HEK293 (cell line): ENCODE data around the gene PPP2R5D.

Experiments used
- CTCF ChIA-PET: fragments of 350-600 bp; formaldehyde crosslinking; extraction: SDS; loops from one replicate; lab custom pipeline; 2021; ENCODE audit warnings: antibody characterized with exemption; lab: Yijun Ruan, JAX
- POLR2A ChIA-PET: fragments of 300-600 bp; formaldehyde crosslinking; extraction: SDS; loops from one replicate; lab custom pipeline; 2020; ENCODE audit warnings: antibody characterized with exemption, inconsistent platforms; lab: Yijun Ruan, JAX
- H3K27ac ChIP-seq: fragments of 200-500 bp; sonication (Bioruptor generic); 2 replicates; pipeline ENCODE4 v1.5.1; 2014; ENCODE audit warnings: low read depth, low read length, control low read depth, inconsistent platforms; ENCODE audit errors: extremely low read depth
- H3K36me3 ChIP-seq, 2 experiments: fragments of 200-500 bp in 1 of 2; sonication (Bioruptor generic) in 1 of 2; 1 replicate in 1 of 2; 2 replicates in 1 of 2; pipeline ENCODE4 v1.5.1; 2014 to 2017; ENCODE audit warnings: inconsistent platforms in 2 of 2, low read length in 2 of 2; ENCODE audit not compliant: control insufficient read depth in 2 of 2, insufficient read depth in 1 of 2
- H3K4me1 ChIP-seq: fragments of 200-500 bp; sonication (Bioruptor generic); 2 replicates; pipeline ENCODE4 v1.5.1; 2014; ENCODE audit warnings: mild to moderate bottlenecking, low read length, inconsistent platforms; ENCODE audit not compliant: control insufficient read depth, insufficient read depth
- H3K4me3 ChIP-seq: 2 replicates; pipeline ENCODE4 v1.5.1; 2011; ENCODE audit warnings: low read depth, mild to moderate bottlenecking, control low read depth, low read length, moderate library complexity
- H3K9me3 ChIP-seq: fragments of 200-500 bp; sonication (Bioruptor generic); 2 replicates; pipeline ENCODE4 v1.5.1; 2014; ENCODE audit warnings: low read depth, low read length, inconsistent platforms; ENCODE audit not compliant: control insufficient read depth, insufficient read depth
- EGR2 ChIP-seq: fragments of 450-650 bp; formaldehyde crosslinking; IDR thresholded peaks from 2 replicates; pipeline ENCODE4 v1.5.1; 2016; ENCODE audit warnings: low read depth, missing biosample characterization, missing genetic modification characterization
- HOXC10 ChIP-seq: sonication (generic); formaldehyde crosslinking; IDR thresholded peaks from 2 replicates; pipeline ENCODE4 v1.8.1; 2023; ENCODE audit warnings: mild to moderate bottlenecking, missing genetic modification reagents
- HOXD13 ChIP-seq: sonication (generic); formaldehyde crosslinking; IDR thresholded peaks from 2 replicates; pipeline ENCODE4 v1.8.0; 2022; ENCODE audit warnings: missing genetic modification reagents, borderline replicate concordance
- RBAK ChIP-seq: fragments of 450-650 bp; formaldehyde crosslinking; IDR thresholded peaks from 2 replicates; pipeline ENCODE4 v1.5.1; 2016; ENCODE audit warnings: missing biosample characterization, missing genetic modification characterization
- ZBTB17 ChIP-seq: fragments of 450-650 bp; formaldehyde crosslinking; IDR thresholded peaks from 2 replicates; pipeline ENCODE4 v1.5.1; 2016; ENCODE audit warnings: missing biosample characterization, missing genetic modification characterization
- ZFHX2 ChIP-seq: fragments of 450-650 bp; formaldehyde crosslinking; conservative IDR thresholded peaks from 2 replicates; pipeline ENCODE4 v1.5.1; 2016; ENCODE audit warnings: missing biosample characterization, missing genetic modification characterization
- ZNF174 ChIP-seq: fragments of 450-650 bp; formaldehyde crosslinking; IDR thresholded peaks from 2 replicates; pipeline ENCODE4 v1.5.0; 2017; ENCODE audit warnings: missing biosample characterization, mild to moderate bottlenecking, missing genetic modification characterization
- ZNF175 ChIP-seq: fragments of 450-650 bp; formaldehyde crosslinking; IDR thresholded peaks from 2 replicates; pipeline ENCODE4 v1.5.1; 2016; ENCODE audit warnings: missing biosample characterization, missing genetic modification characterization
- ZNF335 ChIP-seq: fragments of 450-650 bp; formaldehyde crosslinking; conservative IDR thresholded peaks from 2 replicates; pipeline ENCODE4 v1.5.1; 2016; ENCODE audit warnings: missing biosample characterization, missing genetic modification characterization
- ZNF529 ChIP-seq: fragments of 450-650 bp; formaldehyde crosslinking; IDR thresholded peaks from 2 replicates; pipeline ENCODE4 v1.5.1; 2017; ENCODE audit warnings: missing genetic modification characterization, missing biosample characterization; ENCODE audit not compliant: insufficient replicate concordance
- ZNF76 ChIP-seq: fragments of 450-650 bp; formaldehyde crosslinking; IDR thresholded peaks from 2 replicates; pipeline ENCODE4; 2016; ENCODE audit warnings: low read depth, missing biosample characterization, missing genetic modification characterization, borderline replicate concordance
- ZNF792 ChIP-seq: fragments of 450-650 bp; formaldehyde crosslinking; IDR thresholded peaks from 2 replicates; pipeline ENCODE4 v1.5.1; 2016; ENCODE audit warnings: missing biosample characterization, missing genetic modification characterization
- TF ChIP-seq, protein P1 (sequence below): fragments of 450-650 bp; formaldehyde crosslinking; IDR thresholded peaks from 2 replicates; pipeline ENCODE4 v1.5.1; 2016; ENCODE audit warnings: missing biosample characterization, missing genetic modification characterization, low read depth
- TF ChIP-seq, protein P2 (sequence below): fragments of 450-650 bp; formaldehyde crosslinking; IDR thresholded peaks from 2 replicates; pipeline ENCODE4 v1.5.1; 2017; ENCODE audit warnings: missing biosample characterization, missing genetic modification characterization
- TF ChIP-seq, protein P3 (sequence below): fragments of 450-650 bp; formaldehyde crosslinking; IDR thresholded peaks from 2 replicates; pipeline ENCODE4; 2016; ENCODE audit warnings: missing biosample characterization, missing genetic modification characterization
- TF ChIP-seq, protein P4 (sequence below): fragments of 450-650 bp; formaldehyde crosslinking; optimal IDR thresholded peaks from 2 replicates; pipeline ENCODE3; 2016; ENCODE audit warnings: missing biosample characterization, mild to moderate bottlenecking, missing genetic modification characterization
- TF ChIP-seq, protein P5 (sequence below): fragments of 450-650 bp; formaldehyde crosslinking; IDR thresholded peaks from 2 replicates; pipeline ENCODE4 v1.5.1; 2016; ENCODE audit warnings: missing biosample characterization, missing genetic modification characterization
- TF ChIP-seq, protein P6 (sequence below): fragments of 450-650 bp; formaldehyde crosslinking; IDR thresholded peaks from 2 replicates; pipeline ENCODE4 v1.5.1; 2017; ENCODE audit warnings: missing biosample characterization, mild to moderate bottlenecking, missing genetic modification characterization, moderate library complexity

PPP2R5D gene

DNA sequence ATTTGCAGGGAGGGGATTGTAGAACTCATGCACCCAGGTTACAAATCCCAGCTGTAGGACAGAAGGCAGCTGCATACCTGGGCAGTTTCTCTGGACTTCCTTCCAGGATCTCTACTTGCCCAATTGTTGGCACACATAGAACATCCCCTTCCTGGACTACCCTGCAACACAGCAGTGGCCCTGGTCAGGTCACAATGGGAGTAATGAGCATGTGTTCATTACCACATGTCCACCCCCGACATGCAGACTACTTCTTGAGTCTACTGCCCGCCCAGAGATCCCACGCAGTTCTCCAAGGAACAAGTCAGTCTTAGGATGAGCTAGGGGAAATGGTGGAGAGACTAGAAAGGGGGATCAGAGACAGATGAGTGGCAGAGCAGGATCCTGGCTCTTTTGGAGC lies 10.4 kb upstream of the PPP2R5D start:
- peaks cover 12 to 18% of the 10 kb centered on the region in 2 experiments; a peak in 2 of 3 replicates for H3K36me3 ChIP-seq
- ChIA-PET CTCF (interaction anchor here (0.8 to 3.2 kb wide), 4 partner anchors 10 to 170 kb away, joined by 3 to 20 read pairs (median 3); no protein-coding TSS in a partner anchor), POLR2A (interaction anchor here (0.5 to 3.2 kb wide), 4 partner anchors 10 to 247 kb away, joined by 3 to 29 read pairs (median 7); partner anchors contain the start of genes CNPY3 and PPP2R5D)
- TF ChIP-seq, protein P1, sequence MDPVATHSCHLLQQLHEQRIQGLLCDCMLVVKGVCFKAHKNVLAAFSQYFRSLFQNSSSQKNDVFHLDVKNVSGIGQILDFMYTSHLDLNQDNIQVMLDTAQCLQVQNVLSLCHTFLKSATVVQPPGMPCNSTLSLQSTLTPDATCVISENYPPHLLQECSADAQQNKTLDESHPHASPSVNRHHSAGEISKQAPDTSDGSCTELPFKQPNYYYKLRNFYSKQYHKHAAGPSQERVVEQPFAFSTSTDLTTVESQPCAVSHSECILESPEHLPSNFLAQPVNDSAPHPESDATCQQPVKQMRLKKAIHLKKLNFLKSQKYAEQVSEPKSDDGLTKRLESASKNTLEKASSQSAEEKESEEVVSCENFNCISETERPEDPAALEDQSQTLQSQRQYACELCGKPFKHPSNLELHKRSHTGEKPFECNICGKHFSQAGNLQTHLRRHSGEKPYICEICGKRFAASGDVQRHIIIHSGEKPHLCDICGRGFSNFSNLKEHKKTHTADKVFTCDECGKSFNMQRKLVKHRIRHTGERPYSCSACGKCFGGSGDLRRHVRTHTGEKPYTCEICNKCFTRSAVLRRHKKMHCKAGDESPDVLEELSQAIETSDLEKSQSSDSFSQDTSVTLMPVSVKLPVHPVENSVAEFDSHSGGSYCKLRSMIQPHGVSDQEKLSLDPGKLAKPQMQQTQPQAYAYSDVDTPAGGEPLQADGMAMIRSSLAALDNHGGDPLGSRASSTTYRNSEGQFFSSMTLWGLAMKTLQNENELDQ (tag by site-specific recombination): no peak
- TF ChIP-seq EGR2 (tag by site-specific recombination): peak; percentile 40; the same call in 1 of the 2 replicates
- H3K9me3 ChIP-seq: no peaks in the 10 kb centered on the region
- H3K4me3 ChIP-seq: no peak overlapping the region
- H3K27ac ChIP-seq: no peak overlapping the region
- no peaks in the 10 kb centered on the region for H3K4me1 ChIP-seq

DNA sequence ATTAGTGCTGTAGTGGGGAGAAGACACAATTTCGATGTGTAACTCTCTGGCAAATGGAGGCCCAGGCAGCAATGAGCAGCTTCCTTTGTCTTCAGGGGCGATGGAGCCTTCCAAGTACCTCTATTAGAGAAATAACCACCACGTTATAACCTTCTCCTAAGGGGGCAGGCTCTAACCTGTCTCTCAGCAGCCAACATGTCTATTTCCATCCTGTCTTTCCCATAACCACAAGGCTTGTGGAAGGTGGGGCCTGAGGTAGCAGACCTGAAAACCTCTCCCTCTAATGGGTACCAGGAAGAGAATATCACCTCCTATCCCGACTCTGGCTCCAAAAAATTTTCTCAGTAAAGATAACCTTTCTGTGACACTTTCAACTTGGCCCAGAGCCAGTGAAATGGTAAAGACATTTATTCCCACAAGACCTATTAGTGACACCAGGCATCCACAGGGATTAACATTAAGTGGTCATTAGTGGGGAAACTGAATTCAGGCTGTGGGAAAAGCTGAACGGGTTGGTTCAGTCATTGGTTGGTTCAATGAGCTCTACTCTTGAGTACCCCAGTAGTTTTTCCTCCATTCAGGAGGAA lies 9.4 kb upstream of the PPP2R5D start:
- POLR2A ChIA-PET: interaction anchor here (0.6 to 3.2 kb wide), 8 partner anchors 9 to 101 kb away, joined by 3 to 29 read pairs (median 4); partner anchors contain the start of genes CNPY3 and PPP2R5D
- TF ChIP-seq, protein P2, sequence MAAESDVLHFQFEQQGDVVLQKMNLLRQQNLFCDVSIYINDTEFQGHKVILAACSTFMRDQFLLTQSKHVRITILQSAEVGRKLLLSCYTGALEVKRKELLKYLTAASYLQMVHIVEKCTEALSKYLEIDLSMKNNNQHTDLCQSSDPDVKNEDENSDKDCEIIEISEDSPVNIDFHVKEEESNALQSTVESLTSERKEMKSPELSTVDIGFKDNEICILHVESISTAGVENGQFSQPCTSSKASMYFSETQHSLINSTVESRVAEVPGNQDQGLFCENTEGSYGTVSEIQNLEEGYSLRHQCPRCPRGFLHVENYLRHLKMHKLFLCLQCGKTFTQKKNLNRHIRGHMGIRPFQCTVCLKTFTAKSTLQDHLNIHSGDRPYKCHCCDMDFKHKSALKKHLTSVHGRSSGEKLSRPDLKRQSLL (tag by site-specific recombination): peak; percentile 65
- TF ChIP-seq ZNF174 (tag by site-specific recombination): no peak
- H3K27ac ChIP-seq: no peak overlapping the region
- peaks cover 10 to 12% of the 10 kb centered on the region in 2 experiments; a peak in 2 of 3 replicates for H3K36me3 ChIP-seq
- H3K4me3 ChIP-seq: no peak overlapping the region
- H3K4me1 ChIP-seq: no peaks in the 10 kb centered on the region
- no peaks in the 10 kb centered on the region for H3K9me3 ChIP-seq
- CTCF ChIA-PET: interaction anchor here (0.6 to 3.2 kb wide), 6 partner anchors 11 to 249 kb away, joined by 3 to 20 read pairs (median 3); no protein-coding TSS in a partner anchor

DNA sequence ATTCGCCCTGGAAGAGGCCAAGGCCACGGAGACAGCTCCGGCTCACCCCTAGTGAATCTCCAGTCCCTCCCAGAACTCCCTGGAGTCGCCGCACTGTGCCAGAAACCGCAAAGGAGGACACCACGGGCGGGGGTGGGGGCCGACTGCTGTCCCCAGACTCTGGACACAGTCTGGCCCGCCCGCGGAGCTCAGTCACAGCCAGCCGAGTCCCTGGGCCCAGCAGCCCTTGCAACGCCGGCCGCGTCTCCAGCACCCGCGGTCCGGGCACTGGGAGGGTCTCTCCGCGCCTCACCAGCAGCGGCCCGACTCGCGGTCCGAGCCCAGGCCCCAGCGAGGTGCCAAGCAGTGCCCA lies 5.9 kb upstream of the PPP2R5D start:
- peak overlapping the region; percentile 88 for H3K4me3 ChIP-seq
- H3K9me3 ChIP-seq: no peaks in the 10 kb centered on the region
- H3K4me1 ChIP-seq: no peaks in the 10 kb centered on the region
- peaks cover 9 to 12% of the 10 kb centered on the region in 2 experiments; a peak in 2 of 3 replicates for H3K36me3 ChIP-seq
- ChIA-PET CTCF (interaction anchor here (0.5 to 1.5 kb wide), 10 partner anchors 10 to 449 kb away, joined by 3 to 6 read pairs (median 3); partner anchors contain the start of genes CUL7, KLC4 and MRPL2), POLR2A (interaction anchor here (0.6 to 3.4 kb wide), 16 partner anchors 8 to 233 kb away, joined by 3 to 46 read pairs (median 8); partner anchors contain the start of genes CNPY3, CUL7, GNMT and KLC4)
- peak overlapping the region; percentile 84 for H3K27ac ChIP-seq
- TF ChIP-seq ZFHX2 (tag by site-specific recombination) (peak; percentile 14; the same call in 1 of the 2 replicates), RBAK (tag by site-specific recombination) (no peak), ZNF335 (peak; percentile 75), HOXC10 (CRISPR knock-in tag) (no peak), ZBTB17 (no peak), ZNF529 (tag by site-specific recombination) (no peak), EGR2 (tag by site-specific recombination) (peak; percentile 19; the same call in 1 of the 2 replicates), HOXD13 (CRISPR knock-in tag) (peak; percentile 37; the same call in 1 of the 2 replicates), ZNF175 (tag by site-specific recombination) (no peak), ZNF76 (tag by site-specific recombination) (peak; percentile 75; the same call in 1 of the 2 replicates), ZNF792 (tag by site-specific recombination) (no peak)
- TF ChIP-seq, protein P3, sequence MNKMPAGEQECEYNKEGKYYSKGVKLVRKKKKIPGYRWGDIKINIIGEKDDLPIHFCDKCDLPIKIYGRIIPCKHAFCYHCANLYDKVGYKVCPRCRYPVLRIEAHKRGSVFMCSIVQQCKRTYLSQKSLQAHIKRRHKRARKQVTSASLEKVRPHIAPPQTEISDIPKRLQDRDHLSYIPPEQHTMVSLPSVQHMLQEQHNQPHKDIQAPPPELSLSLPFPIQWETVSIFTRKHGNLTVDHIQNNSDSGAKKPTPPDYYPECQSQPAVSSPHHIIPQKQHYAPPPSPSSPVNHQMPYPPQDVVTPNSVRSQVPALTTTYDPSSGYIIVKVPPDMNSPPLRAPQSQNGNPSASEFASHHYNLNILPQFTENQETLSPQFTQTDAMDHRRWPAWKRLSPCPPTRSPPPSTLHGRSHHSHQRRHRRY: no peak
- TF ChIP-seq, protein P4, sequence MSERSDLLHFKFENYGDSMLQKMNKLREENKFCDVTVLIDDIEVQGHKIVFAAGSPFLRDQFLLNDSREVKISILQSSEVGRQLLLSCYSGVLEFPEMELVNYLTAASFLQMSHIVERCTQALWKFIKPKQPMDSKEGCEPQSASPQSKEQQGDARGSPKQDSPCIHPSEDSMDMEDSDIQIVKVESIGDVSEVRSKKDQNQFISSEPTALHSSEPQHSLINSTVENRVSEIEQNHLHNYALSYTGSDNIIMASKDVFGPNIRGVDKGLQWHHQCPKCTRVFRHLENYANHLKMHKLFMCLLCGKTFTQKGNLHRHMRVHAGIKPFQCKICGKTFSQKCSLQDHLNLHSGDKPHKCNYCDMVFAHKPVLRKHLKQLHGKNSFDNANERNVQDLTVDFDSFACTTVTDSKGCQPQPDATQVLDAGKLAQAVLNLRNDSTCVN (tag by site-specific recombination): peak; percentile 58
- TF ChIP-seq, protein P5, sequence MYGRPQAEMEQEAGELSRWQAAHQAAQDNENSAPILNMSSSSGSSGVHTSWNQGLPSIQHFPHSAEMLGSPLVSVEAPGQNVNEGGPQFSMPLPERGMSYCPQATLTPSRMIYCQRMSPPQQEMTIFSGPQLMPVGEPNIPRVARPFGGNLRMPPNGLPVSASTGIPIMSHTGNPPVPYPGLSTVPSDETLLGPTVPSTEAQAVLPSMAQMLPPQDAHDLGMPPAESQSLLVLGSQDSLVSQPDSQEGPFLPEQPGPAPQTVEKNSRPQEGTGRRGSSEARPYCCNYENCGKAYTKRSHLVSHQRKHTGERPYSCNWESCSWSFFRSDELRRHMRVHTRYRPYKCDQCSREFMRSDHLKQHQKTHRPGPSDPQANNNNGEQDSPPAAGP (tag by site-specific recombination): peak; percentile 66; the same call in 1 of the 2 replicates
- TF ChIP-seq, protein P6, sequence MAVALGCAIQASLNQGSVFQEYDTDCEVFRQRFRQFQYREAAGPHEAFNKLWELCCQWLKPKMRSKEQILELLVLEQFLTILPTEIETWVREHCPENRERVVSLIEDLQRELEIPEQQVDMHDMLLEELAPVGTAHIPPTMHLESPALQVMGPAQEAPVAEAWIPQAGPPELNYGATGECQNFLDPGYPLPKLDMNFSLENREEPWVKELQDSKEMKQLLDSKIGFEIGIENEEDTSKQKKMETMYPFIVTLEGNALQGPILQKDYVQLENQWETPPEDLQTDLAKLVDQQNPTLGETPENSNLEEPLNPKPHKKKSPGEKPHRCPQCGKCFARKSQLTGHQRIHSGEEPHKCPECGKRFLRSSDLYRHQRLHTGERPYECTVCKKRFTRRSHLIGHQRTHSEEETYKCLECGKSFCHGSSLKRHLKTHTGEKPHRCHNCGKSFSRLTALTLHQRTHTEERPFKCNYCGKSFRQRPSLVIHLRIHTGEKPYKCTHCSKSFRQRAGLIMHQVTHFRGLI (tag by site-specific recombination): peak; percentile 63; the same call in 1 of the 2 replicates
